ENCODE measurements around the gene UBE2J2. TPM values are rescaled to one million over a fixed set of nuclear protein-coding genes. Genes with fewer than 3 reads are reported as not detected.
A peak's percentile ranks its signal among the peaks of the same experiment; 100 is the strongest.

UBE2J2 gene
- total and polyA plus RNA-seq, 2 of the 13 experiments (the other 11 are each of a cell fraction or from before 2014, with no cell fraction given), result 25.4 to 29.4 TPM

- intact Hi-C loops (cut with micrococcal nuclease; ENCODE audit: unreplicated experiment) (loop anchor here (10.0 kb wide), 2 partner anchors 61 to 231 kb away; partner anchors contain the start of genes HES4 and TTLL10), in situ Hi-C loops (cut with HindIII; ENCODE audit: extremely low pct_ligation_motif_present, low pct_unique_long_range_greater_than_20kb) (no loop called here)
- ATAC-seq (0 out of 3 replicates have a peak, but pooled peaks have one; percentile 0), DNase-seq (ENCODE audit: low spot score) (no peak), FAIRE-seq (no peak)
- CTCF ChIA-PET (ENCODE audit: low intra/inter-chr PET ratio, low total read pairs), result no interaction called here
- Histone ChIP-seq H3K4me1 (ENCODE audit: insufficient read depth, low read length) (peaks cover 84% of the 10 kb centered on the region), H3K4me2 (ENCODE audit: low read depth, low read length) (peak overlapping the region; percentile 87), H3K27ac (ENCODE audit: extremely low read length, insufficient read depth, low read length) (no peak overlapping the region), H4K20me1 (ENCODE audit: insufficient read depth, low read length) (no peaks in the 10 kb centered on the region), H3K36me3 (replicated peaks in 1 of 2; ENCODE audit: control insufficient read depth in 1 of 2, insufficient read depth in 2 of 2, low read length in 2 of 2) (no peaks in the 10 kb centered on the region), H3K79me2 (ENCODE audit: insufficient read depth, low read length) (peaks cover 6% of the 10 kb centered on the region), H3K27me3 (ENCODE audit: control insufficient read depth in 1 of 2, insufficient read depth in 2 of 2, low read length in 2 of 2) (no peaks in the 10 kb centered on the region; a peak in 2 of 5 replicates), H3K9ac (ENCODE audit: insufficient read depth, low read depth, low read length) (peak overlapping the region; percentile 61; the same call in 1 of the 2 replicates), H2AFZ (ENCODE audit: low read length) (no peak overlapping the region), H3K4me3 (replicated peaks in 1 of 3; ENCODE audit: insufficient read depth in 1 of 3, low read depth in 2 of 3, low read length in 3 of 3) (peak overlapping the region in 2 of 3 experiments; percentile 23 to 80; a peak in 2 of 6 replicates), H3K9me3 (ENCODE audit: low read length) (no peaks in the 10 kb centered on the region)
- no TSS peak for BruUV-seq (replicated peaks)
- POLR2A ChIA-PET, result interaction anchor here (1.7 to 3.3 kb wide), 4 partner anchors 51 to 114 kb away, joined by 5 to 13 read pairs (median 8); no protein-coding TSS in a partner anchor
- 7% methylated on average over 8 of the region's 22 CpGs for WGBS (ENCODE audit: low lambda C conversion rate)
- TF ChIP-seq FLYWCH1 (CRISPR knock-in tag; IDR thresholded peaks at IDR 0.05) (no peak), PCBP1 (IDR thresholded peaks at IDR 0.05; ENCODE audit: borderline replicate concordance, low read depth, low read length) (no peak), UBTF (CRISPR knock-in tag; IDR thresholded peaks at IDR 0.05) (peak; percentile 38), ATF7 (IDR thresholded peaks at IDR 0.05) (no peak), ATF7 (CRISPR knock-in tag; IDR thresholded peaks at IDR 0.05) (0 out of 2 replicates have a peak, but pooled peaks have one; percentile 41), HNRNPLL (IDR thresholded peaks at IDR 0.05; ENCODE audit: low read depth, low read length, poor library complexity, severe bottlenecking) (no peak), ZBTB7B (CRISPR knock-in tag; IDR thresholded peaks at IDR 0.05) (no peak), HNRNPL (IDR thresholded peaks at IDR 0.05; ENCODE audit: low read depth, low read length) (peak; percentile 63; the same call in 1 of the 2 replicates), ZNF556 (CRISPR knock-in tag; IDR thresholded peaks at IDR 0.05; ENCODE audit: borderline replicate concordance) (0 out of 2 replicates have a peak, but pooled peaks have one; percentile 12), ARNTL (CRISPR knock-in tag; IDR thresholded peaks at IDR 0.05) (peak; percentile 17; the same call in 1 of the 2 replicates), ZNF768 (CRISPR knock-in tag; IDR thresholded peaks at IDR 0.05) (0 out of 2 replicates have a peak, but pooled peaks have one; percentile 8), USF2 (IDR thresholded peaks at IDR 0.05; ENCODE audit: low read depth, low read length) (no peak), USF2 (CRISPR knock-in tag; IDR thresholded peaks at IDR 0.05; ENCODE audit: borderline replicate concordance) (no peak), ZNF687 (CRISPR knock-in tag; IDR thresholded peaks at IDR 0.05) (peak; percentile 64), ZNF761 (CRISPR knock-in tag; conservative IDR thresholded peaks at IDR 0.05) (0 out of 2 replicates have a peak, but pooled peaks have one; percentile 65), PHF21A (CRISPR knock-in tag; IDR thresholded peaks at IDR 0.05) (no peak)
These were observed 37.4 kb downstream of the UBE2J2 start for GRCh38 chr1:1236176-1236763.

Measured in HepG2 (cell line).